Smooth muscle cell (in vitro differentiated cells): ENCODE measurements around the gene GRIK1. TPM values are rescaled to one million over a fixed set of nuclear protein-coding genes. Genes with fewer than 3 reads are reported as not detected.

Experiments
- DNase-seq: peaks from one replicate; lab custom pipeline; 2025; ENCODE audit not compliant: unreplicated experiment; lab: John Stamatoyannopoulos, UW
- H2AFZ ChIP-seq: fragments of 200-600 bp; sonication (generic); 2 replicates; pipeline ENCODE4 v1.6.0; 2016; ENCODE audit warnings: antibody characterized with exemption, low read depth, mild to moderate bottlenecking
- H3F3A ChIP-seq: fragments of 200-600 bp; sonication (generic); 2 replicates; pipeline ENCODE4 v1.6.0; 2017; ENCODE audit warnings: antibody characterized with exemption, low read depth
- H3K27ac ChIP-seq: fragments of 200-600 bp; sonication (generic); 2 replicates; pipeline ENCODE4 v1.5.1; 2016; ENCODE audit warnings: low read depth, mild to moderate bottlenecking
- H3K27me3 ChIP-seq: fragments of 200-600 bp; sonication (generic); 2 replicates; pipeline ENCODE4 v1.6.1; 2016; ENCODE audit warnings: low read depth, mild to moderate bottlenecking
- H3K36me3 ChIP-seq: fragments of 200-600 bp; sonication (generic); 2 replicates; pipeline ENCODE4 v1.5.1; 2016; ENCODE audit warnings: low read depth
- H3K4me1 ChIP-seq: fragments of 200-600 bp; sonication (generic); 2 replicates; pipeline ENCODE4 v1.5.1; 2016; ENCODE audit warnings: low read depth
- H3K4me2 ChIP-seq: fragments of 200-600 bp; sonication (generic); 2 replicates; pipeline ENCODE4 v1.6.0; 2016; ENCODE audit warnings: mild to moderate bottlenecking
- H3K4me3 ChIP-seq: fragments of 200-600 bp; sonication (generic); 2 replicates; pipeline ENCODE4 v1.5.1; 2016; ENCODE audit warnings: mild to moderate bottlenecking
- H3K79me2 ChIP-seq: fragments of 200-600 bp; sonication (generic); 2 replicates; pipeline ENCODE4 v1.6.0; 2016; ENCODE audit warnings: low read depth, mild to moderate bottlenecking
- H3K9ac ChIP-seq: fragments of 200-600 bp; sonication (generic); 2 replicates; pipeline ENCODE4 v1.6.0; 2016; ENCODE audit warnings: low read depth
- H3K9me3 ChIP-seq: fragments of 200-600 bp; sonication (generic); replicated peaks from 2 replicates; pipeline ENCODE4 v1.5.1; 2016; ENCODE audit warnings: low read depth
- H4K20me1 ChIP-seq: fragments of 200-600 bp; sonication (generic); 2 replicates; pipeline ENCODE4 v1.6.0; 2016; ENCODE audit warnings: low read depth
- CTCF ChIP-seq: fragments of 200-600 bp; sonication (generic); IDR thresholded peaks from 2 replicates; pipeline ENCODE4 v1.5.1; 2017; ENCODE audit warnings: borderline replicate concordance, mild to moderate bottlenecking, antibody characterized with exemption; ENCODE audit not compliant: insufficient read depth, poor library complexity, severe bottlenecking
- WGBS: methylation state at CpG from one replicate; pipeline ENCODE4 v1.1.7; 2016; ENCODE audit warnings: low lambda C conversion rate; 5-methylcytosine and 5-hydroxymethylcytosine counted together
- polyA plus RNA-seq: library from polyadenylated mRNA; unstranded; fragments of >200 nt; fragmentation: Nextera tagmentation; extraction: Ambion mirVana; gene quantifications from 2 replicates; pipeline ENCODE4 v1.2.1, GENCODE V29; 2016
- total RNA-seq: library from RNA; depleted of rRNA; stranded (reverse); fragments of >200 nt; gene quantifications from 2 replicates; pipeline ENCODE4 v1.2.3, GENCODE V29; 2014

Gene GRIK1
- total and polyA plus RNA-seq, 2 experiments from 2014 or later: 0.09 TPM; not detected in 1

GRCh38 chr21:29637134-29637533 is 302.7 kb downstream of the GRIK1 start:
- WGBS: 91% methylated on average over 4 of the region's 4 CpGs
- no peak for DNase-seq
- Histone ChIP-seq H3K9me3 (no peaks in the 10 kb centered on the region), H3K4me3 (no peak overlapping the region), H3K9ac (no peak overlapping the region), H3K27ac (no peak overlapping the region), H3K36me3 (no peaks in the 10 kb centered on the region), H3K79me2 (no peaks in the 10 kb centered on the region), H3K27me3 (no peaks in the 10 kb centered on the region), H4K20me1 (no peaks in the 10 kb centered on the region), H3F3A (no peaks in the 10 kb centered on the region), H2AFZ (no peak overlapping the region), H3K4me2 (no peak overlapping the region), H3K4me1 (no peaks in the 10 kb centered on the region)
- no peak for TF ChIP-seq CTCF

GRCh38 chr21:29634418-29634817 is 305.4 kb downstream of the GRIK1 start:
- no peak overlapping the region for H3K9ac ChIP-seq
- H3K27ac ChIP-seq: no peak overlapping the region
- H3K9me3 ChIP-seq: no peaks in the 10 kb centered on the region
- H2AFZ ChIP-seq: no peak overlapping the region
- no peaks in the 10 kb centered on the region for H4K20me1 ChIP-seq
- no peak for DNase-seq
- H3K4me1 ChIP-seq: no peaks in the 10 kb centered on the region
- no peaks in the 10 kb centered on the region for H3K27me3 ChIP-seq
- no peak overlapping the region for H3K4me3 ChIP-seq
- no peak for TF ChIP-seq CTCF
- 93% methylated on average over 4 of the region's 4 CpGs for WGBS
- no peak overlapping the region for H3K4me2 ChIP-seq
- no peaks in the 10 kb centered on the region for H3K79me2 ChIP-seq
- H3K36me3 ChIP-seq: no peaks in the 10 kb centered on the region
- no peaks in the 10 kb centered on the region for H3F3A ChIP-seq

GRCh38 chr21:29633756-29634155 is 306.0 kb downstream of the GRIK1 start:
- no peaks in the 10 kb centered on the region for H4K20me1 ChIP-seq
- no peak overlapping the region for H3K4me2 ChIP-seq
- no peak overlapping the region for H3K27ac ChIP-seq
- TF ChIP-seq CTCF: no peak
- H3K4me1 ChIP-seq: no peaks in the 10 kb centered on the region
- no peaks in the 10 kb centered on the region for H3K79me2 ChIP-seq
- H3K9ac ChIP-seq: no peak overlapping the region
- H3K9me3 ChIP-seq: no peaks in the 10 kb centered on the region
- no peaks in the 10 kb centered on the region for H3K27me3 ChIP-seq
- 94% methylated on average over 2 of the region's 2 CpGs for WGBS
- H3F3A ChIP-seq: no peaks in the 10 kb centered on the region
- H2AFZ ChIP-seq: no peak overlapping the region
- H3K36me3 ChIP-seq: no peaks in the 10 kb centered on the region
- no peak for DNase-seq
- H3K4me3 ChIP-seq: no peak overlapping the region

GRCh38 chr21:29630441-29630840 is 309.4 kb downstream of the GRIK1 start:
- WGBS: 89% methylated on average over 3 of the region's 3 CpGs
- Histone ChIP-seq H3K4me2 (no peak overlapping the region), H3K4me3 (no peak overlapping the region)

More at GRCh38 chr21:29630441-29630840, 309.4 kb downstream of the GRIK1 start:
- H3K27ac ChIP-seq: no peak overlapping the region
- no peak for TF ChIP-seq CTCF
- DNase-seq: no peak
- no peak overlapping the region for H3K9ac ChIP-seq
- H2AFZ ChIP-seq: no peak overlapping the region
- H3K79me2 ChIP-seq: no peaks in the 10 kb centered on the region
- no peaks in the 10 kb centered on the region for H3K36me3 ChIP-seq
- H3K9me3 ChIP-seq: no peaks in the 10 kb centered on the region
- no peaks in the 10 kb centered on the region for H3K27me3 ChIP-seq
- no peaks in the 10 kb centered on the region for H3K4me1 ChIP-seq
- H4K20me1 ChIP-seq: no peaks in the 10 kb centered on the region
- H3F3A ChIP-seq: no peaks in the 10 kb centered on the region
